GM12873 (cell line): ENCODE results near the gene TDRD5.

ENCODE experiments used
- CTCF ChIP-seq: IDR thresholded peaks from 2 replicates; pipeline ENCODE4 v1.5.1; 2012; ENCODE audit warnings: low read depth, mild to moderate bottlenecking, moderate library complexity, low read length, control low read depth; ENCODE audit not compliant: insufficient read depth; ENCODE audit errors: missing control alignments

TDRD5 gene

GRCh38 chr1:179702946-179703539 is 111.4 kb downstream of the TDRD5 start:
- no peak for TF ChIP-seq CTCF

- TF ChIP-seq CTCF = peak; percentile 72
These were observed 114.8 kb downstream of the TDRD5 start for GRCh38 chr1:179706339-179706941.

GRCh38 chr1:179707406-179707805 is 115.8 kb downstream of the TDRD5 start:
- no peak for TF ChIP-seq CTCF

GRCh38 chr1:179708434-179709195 is 117.0 kb downstream of the TDRD5 start:
- TF ChIP-seq CTCF = no peak

GRCh38 chr1:179709841-179710329 is 118.3 kb downstream of the TDRD5 start:
- TF ChIP-seq CTCF = no peak

GRCh38 chr1:179714159-179714558 is 122.5 kb downstream of the TDRD5 start:
- no peak for TF ChIP-seq CTCF

- TF ChIP-seq CTCF = no peak
These were observed 123.0 kb downstream of the TDRD5 start for GRCh38 chr1:179714623-179715022.
